GM12865 (cell line): ENCODE data around the gene ABCD4.

Source experiments
- DNase-seq: peaks from one replicate; pipeline ENCODE4 v3.0.0; 2010; ENCODE audit warnings: low read depth
- H3K4me3 ChIP-seq: 2 replicates; pipeline ENCODE4 v1.5.1; 2011; ENCODE audit warnings: mild to moderate bottlenecking, low read depth, low read length, control low read depth
- TF ChIP-seq, protein P1 (sequence below): IDR thresholded peaks from 2 replicates; pipeline ENCODE4 v1.5.1; 2011; ENCODE audit warnings: low read length, control low read depth, low read depth, inconsistent platforms; ENCODE audit not compliant: insufficient read depth; ENCODE audit errors: missing control alignments

ABCD4 gene

GRCh38 chr14:74259513-74259912 is 43.2 kb downstream of the ABCD4 start:
- TF ChIP-seq, protein P1, sequence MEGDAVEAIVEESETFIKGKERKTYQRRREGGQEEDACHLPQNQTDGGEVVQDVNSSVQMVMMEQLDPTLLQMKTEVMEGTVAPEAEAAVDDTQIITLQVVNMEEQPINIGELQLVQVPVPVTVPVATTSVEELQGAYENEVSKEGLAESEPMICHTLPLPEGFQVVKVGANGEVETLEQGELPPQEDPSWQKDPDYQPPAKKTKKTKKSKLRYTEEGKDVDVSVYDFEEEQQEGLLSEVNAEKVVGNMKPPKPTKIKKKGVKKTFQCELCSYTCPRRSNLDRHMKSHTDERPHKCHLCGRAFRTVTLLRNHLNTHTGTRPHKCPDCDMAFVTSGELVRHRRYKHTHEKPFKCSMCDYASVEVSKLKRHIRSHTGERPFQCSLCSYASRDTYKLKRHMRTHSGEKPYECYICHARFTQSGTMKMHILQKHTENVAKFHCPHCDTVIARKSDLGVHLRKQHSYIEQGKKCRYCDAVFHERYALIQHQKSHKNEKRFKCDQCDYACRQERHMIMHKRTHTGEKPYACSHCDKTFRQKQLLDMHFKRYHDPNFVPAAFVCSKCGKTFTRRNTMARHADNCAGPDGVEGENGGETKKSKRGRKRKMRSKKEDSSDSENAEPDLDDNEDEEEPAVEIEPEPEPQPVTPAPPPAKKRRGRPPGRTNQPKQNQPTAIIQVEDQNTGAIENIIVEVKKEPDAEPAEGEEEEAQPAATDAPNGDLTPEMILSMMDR: no peak
- H3K4me3 ChIP-seq: no peak overlapping the region
- no peak for DNase-seq

DNA sequence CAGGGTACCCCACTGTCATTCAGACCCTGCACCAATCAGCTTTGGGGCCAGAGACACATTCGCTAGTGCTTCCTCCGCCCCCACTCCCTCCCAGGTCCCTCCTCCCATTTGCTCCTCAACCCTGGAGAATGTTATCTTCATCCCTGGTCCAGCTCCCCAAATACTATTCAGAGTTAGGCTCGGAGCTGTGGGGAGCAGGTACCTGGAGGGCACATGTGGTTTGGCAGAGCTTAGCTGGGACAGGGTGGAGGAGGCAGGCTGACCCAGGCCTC is 44.0 kb downstream of the ABCD4 start:
- no peak overlapping the region for H3K4me3 ChIP-seq

GRCh38 chr14:74257941-74258763 is 44.6 kb downstream of the ABCD4 start:
- H3K4me3 ChIP-seq: peak overlapping the region; percentile 51
- TF ChIP-seq, protein P1: no peak
- no peak for DNase-seq

More for the DNA sequence above, 44.0 kb downstream of the ABCD4 start:
- TF ChIP-seq, protein P1: no peak
- DNase-seq: no peak

- peak; percentile 54 for DNase-seq
- TF ChIP-seq, protein P1: peak; percentile 90
- H3K4me3 ChIP-seq: peak overlapping the region; percentile 51
Observed at GRCh38 chr14:74257078-74257940, 45.4 kb downstream of the ABCD4 start.

DNA sequence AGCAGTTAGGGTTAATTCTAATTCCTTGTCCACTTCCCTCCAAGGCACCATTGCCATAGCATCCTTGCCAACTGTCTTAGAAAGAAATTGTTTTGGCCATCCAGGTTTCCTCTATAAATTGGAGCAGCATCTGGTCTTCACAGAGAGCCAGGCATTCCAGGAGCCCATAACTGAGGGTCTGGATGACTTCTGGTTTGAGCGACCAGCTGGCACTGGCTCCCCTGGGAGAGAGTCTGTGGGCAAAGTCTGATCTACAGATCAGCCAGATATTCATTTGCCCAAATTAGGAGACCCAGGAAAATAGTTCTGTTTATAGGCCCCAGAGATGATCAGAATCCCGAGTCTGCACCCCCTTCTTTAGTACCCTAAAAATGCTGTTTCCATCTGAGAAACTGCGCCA is 47.5 kb downstream of the ABCD4 start:
- TF ChIP-seq, protein P1: no peak
- no peak overlapping the region for H3K4me3 ChIP-seq
- no peak for DNase-seq

GRCh38 chr14:74249433-74250375 is 53.0 kb downstream of the ABCD4 start:
- no peak for DNase-seq
- TF ChIP-seq, protein P1: no peak
- H3K4me3 ChIP-seq: no peak overlapping the region
